GM12891 (cell line): ENCODE results near the gene GRAMD2A.

ENCODE experiments used
- DNase-seq: peaks from one replicate; pipeline ENCODE4 v3.0.0; 2011; ENCODE audit warnings: low spot score; ENCODE audit not compliant: insufficient read length
- FAIRE-seq: peaks from 2 replicates; lab custom pipeline; 2011; peaks lifted over from hg19 to GRCh38; lab: Jason Lieb, UNC
- PAX5 ChIP-seq: IDR thresholded peaks from 2 replicates; pipeline ENCODE4 v1.6.1; 2011; ENCODE audit warnings: low read length, moderate library complexity, mild to moderate bottlenecking; ENCODE audit not compliant: insufficient read depth, severe bottlenecking
- POLR2A ChIP-seq: IDR thresholded peaks from 2 replicates; pipeline ENCODE4 v1.6.1; 2011; ENCODE audit warnings: low read depth, low read length, control low read depth
- POLR2AphosphoS5 ChIP-seq: IDR thresholded peaks from 2 replicates; pipeline ENCODE4 v1.6.1; 2011; ENCODE audit warnings: low read depth, low read length, control low read depth
- POU2F2 ChIP-seq: IDR thresholded peaks from 2 replicates; pipeline ENCODE4 v1.6.1; 2011; ENCODE audit warnings: low read depth, mild to moderate bottlenecking, control low read depth, low read length, moderate library complexity
- SPI1 ChIP-seq: IDR thresholded peaks from 2 replicates; pipeline ENCODE4 v1.6.1; 2011; ENCODE audit warnings: low read depth, low read length, control low read depth
- TAF1 ChIP-seq: IDR thresholded peaks from 2 replicates; pipeline ENCODE4 v1.6.1; 2011; ENCODE audit warnings: low read depth, low read length, control low read depth

Gene GRAMD2A

GRCh38 chr15:72202801-72203506 lies 5.4 kb upstream of the GRAMD2A start:
- FAIRE-seq (no peak), DNase-seq (no peak)
- TF ChIP-seq SPI1, result no peak
- no peak for TF ChIP-seq PAX5
- no peak for TF ChIP-seq POLR2AphosphoS5
- TF ChIP-seq POU2F2, result no peak
- TF ChIP-seq POLR2A, result no peak
- TF ChIP-seq TAF1, result no peak

DNA sequence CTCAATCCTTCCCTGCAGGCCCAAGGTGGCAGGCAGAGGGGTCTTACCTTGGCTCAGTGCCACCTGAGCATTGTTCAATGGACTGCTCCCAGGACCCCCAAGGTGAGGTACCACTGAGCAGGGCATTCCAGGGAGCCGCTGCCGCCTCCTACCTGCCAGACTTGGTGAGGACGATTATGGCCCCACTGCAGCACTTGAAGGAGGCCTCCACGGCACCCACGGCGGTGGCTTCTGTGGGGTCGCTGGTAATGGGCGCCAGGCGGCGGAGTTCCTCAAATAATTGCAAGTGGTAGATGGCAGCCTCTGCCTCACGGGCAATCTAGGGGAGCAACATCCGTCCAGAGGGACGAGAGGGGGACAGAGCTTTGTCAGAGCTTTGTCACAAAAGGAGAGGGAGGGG lies 4.7 kb upstream of the GRAMD2A start:
- TF ChIP-seq SPI1 (no peak), POLR2A (no peak), POLR2AphosphoS5 (no peak), TAF1 (no peak), POU2F2 (no peak), PAX5 (no peak)
- DNase-seq (no peak), FAIRE-seq (no peak)

- no peak for DNase-seq
- no peak for FAIRE-seq
- TF ChIP-seq TAF1, result no peak
These were observed 3.9 kb upstream of the GRAMD2A start for GRCh38 chr15:72201391-72201921.

DNA sequence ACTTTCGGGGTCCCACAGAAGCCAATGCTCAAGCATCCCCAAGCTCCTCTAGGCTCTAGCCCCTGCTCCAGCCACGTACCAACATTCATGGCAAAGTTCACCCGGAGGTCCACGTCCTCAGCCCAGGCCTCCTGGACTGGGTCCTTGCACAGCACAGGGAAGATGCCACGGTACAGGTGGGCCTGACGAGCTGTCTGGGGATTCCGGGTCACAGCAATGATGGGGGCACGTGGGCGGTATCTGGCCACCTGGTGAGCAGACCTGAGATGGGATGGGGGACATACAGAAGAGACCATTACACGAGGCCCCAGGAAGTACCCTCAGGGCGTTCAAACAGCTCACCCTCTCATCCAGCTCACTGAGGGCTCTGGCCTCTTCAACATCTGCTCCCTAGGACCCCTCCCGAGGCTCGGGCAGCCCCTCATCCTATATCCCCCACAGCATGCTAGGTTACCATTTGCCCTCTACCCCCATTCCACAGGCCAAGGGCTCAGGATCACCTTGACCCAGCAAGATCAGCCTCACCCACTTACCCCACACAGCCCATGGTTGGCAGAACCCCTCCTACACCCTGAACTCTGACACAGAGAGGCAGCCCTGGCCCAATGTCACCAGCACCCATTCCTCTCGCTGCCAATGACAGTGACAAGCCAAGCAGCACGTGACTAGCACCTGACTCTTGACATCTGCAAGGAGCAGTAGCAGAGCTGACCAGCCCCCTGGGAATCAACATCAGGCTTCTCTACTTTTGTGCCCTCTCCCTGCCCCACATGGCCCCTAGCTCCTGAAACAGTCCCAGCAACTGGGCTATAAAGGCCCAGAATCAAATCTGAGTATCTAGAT lies 3.0 kb upstream of the GRAMD2A start:
- DNase-seq (no peak), FAIRE-seq (peak; percentile 71)
- TF ChIP-seq POLR2AphosphoS5 (0 out of 2 replicates have a peak, but pooled peaks have one; percentile 20), PAX5 (no peak)

- DNase-seq (peak; percentile 68), FAIRE-seq (peak; percentile 99)
- TF ChIP-seq POU2F2 (no peak), POLR2A (no peak; the same call in 1 of the 2 replicates), SPI1 (peak; percentile 39; the same call in 1 of the 2 replicates), TAF1 (no peak), POLR2AphosphoS5 (no peak), PAX5 (no peak)
These were observed 2.2 kb upstream of the GRAMD2A start for GRCh38 chr15:72199721-72200212.

GRCh38 chr15:72199205-72199515 lies 1.6 kb upstream of the GRAMD2A start:
- DNase-seq, result no peak
- no peak for FAIRE-seq

DNA sequence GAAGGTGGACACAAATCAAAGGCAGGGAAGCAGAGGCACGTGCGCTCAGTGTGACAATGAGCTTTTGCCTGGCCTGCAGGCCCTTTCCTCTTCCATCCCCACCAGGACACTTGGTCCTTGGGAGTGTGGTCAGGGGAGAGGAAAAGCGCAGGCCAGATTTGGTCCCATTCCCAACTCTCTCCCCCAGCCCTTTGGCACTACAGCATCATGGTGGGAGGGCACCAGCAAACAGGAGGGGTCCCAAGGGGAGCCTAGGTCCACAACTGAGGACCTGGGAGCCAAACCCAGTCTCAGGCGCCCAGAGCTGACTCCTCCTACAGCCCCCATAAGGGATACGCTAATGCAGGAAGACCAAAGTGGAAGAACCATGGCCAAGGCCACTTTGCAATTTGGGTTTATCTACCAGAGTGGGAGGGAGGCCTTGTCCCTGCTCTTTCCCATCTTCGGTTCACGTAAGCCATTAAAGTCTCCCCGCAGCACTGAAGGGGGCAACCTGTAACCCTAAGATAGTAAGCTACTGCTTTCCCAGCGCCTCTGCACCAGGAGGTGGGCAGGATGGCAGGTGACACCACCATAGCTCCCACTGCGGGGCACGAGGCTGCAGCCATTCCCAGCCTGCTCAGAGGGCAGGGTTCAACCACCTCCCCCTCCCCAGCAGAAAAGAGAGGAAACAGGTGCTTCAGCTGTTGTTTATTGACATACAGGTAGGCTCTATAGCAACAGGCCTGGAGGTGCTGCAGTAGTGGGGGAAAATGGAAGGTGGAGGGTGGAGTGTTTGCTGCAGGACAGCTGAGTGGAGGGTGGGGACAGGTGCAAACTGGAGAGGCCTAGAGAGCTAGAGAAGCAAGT lies 993 bp upstream of the GRAMD2A start:
- FAIRE-seq, result no peak
- no peak for DNase-seq
- TF ChIP-seq POU2F2 (0 out of 2 replicates have a peak, but pooled peaks have one; percentile 54), TAF1 (no peak), PAX5 (no peak), POLR2A (peak; percentile 41; the same call in 1 of the 2 replicates), SPI1 (no peak), POLR2AphosphoS5 (peak; percentile 45; the same call in 1 of the 2 replicates)

More at GRCh38 chr15:72199205-72199515, 1.6 kb upstream of the GRAMD2A start:
- TF ChIP-seq SPI1 (no peak), POU2F2 (no peak)

GRCh38 chr15:72197041-72197459 lies 537 bp downstream of the GRAMD2A start:
- DNase-seq, result no peak
- no peak for TF ChIP-seq TAF1
- no peak for TF ChIP-seq SPI1
- no peak for TF ChIP-seq PAX5
- TF ChIP-seq POLR2AphosphoS5, result no peak
- no peak for TF ChIP-seq POLR2A
- TF ChIP-seq POU2F2, result no peak
- FAIRE-seq, result no peak
